Vagina (tissue), 2 donors: ENCODE measurements around the gene NTM. TPM values are rescaled to one million over a fixed set of nuclear protein-coding genes. Genes with fewer than 3 reads are reported as not detected.

Experiments used
- DNase-seq, 2 donors: peaks; one replicate each; pipeline ENCODE4 v3.0.0-alpha.2; 2017; ENCODE audit errors: extremely low spot score in 2 of 2
- H3K27ac ChIP-seq: fragments of 200-600 bp; sonication (generic); one replicate; pipeline ENCODE4 v1.5.1; 2019
- H3K27me3 ChIP-seq: fragments of 200-600 bp; sonication (generic); one replicate; pipeline ENCODE4 v1.5.1; 2019
- H3K36me3 ChIP-seq, 2 donors: fragments of 200-600 bp; sonication (generic); one replicate each; pipeline ENCODE4 v1.5.1; 2017 to 2019
- H3K4me1 ChIP-seq: fragments of 200-600 bp; sonication (generic); one replicate; pipeline ENCODE4 v1.5.1; 2019
- H3K4me3 ChIP-seq, 2 donors: fragments of 200-600 bp; sonication (generic); 1 replicate in 1 of 2; 2 replicates in 1 of 2; pipeline ENCODE4 v1.5.1; 2016 to 2019
- H3K9me3 ChIP-seq: fragments of 200-600 bp; sonication (generic); one replicate; pipeline ENCODE4 v1.5.1; 2019
- POLR2A ChIP-seq, 2 donors: fragments of 450-650 bp; IDR thresholded peaks; one replicate each; pipeline ENCODE4 v1.6.1; 2017; ENCODE audit warnings: antibody characterized with exemption in 2 of 2, mild to moderate bottlenecking in 2 of 2, moderate library complexity in 2 of 2
- POLR2AphosphoS5 ChIP-seq, 2 donors: sonication (generic); formaldehyde crosslinking; IDR thresholded peaks; one replicate each; pipeline ENCODE4 v1.9.0; 2017; ENCODE audit warnings: antibody characterized with exemption in 2 of 2, mild to moderate bottlenecking in 2 of 2, low read depth in 1 of 2; ENCODE audit not compliant: insufficient read depth in 1 of 2
- intact Hi-C: fragments of 100-400 bp; cut with DNase I; formaldehyde crosslinking; loops from one replicate; pipeline ENCODE4 v1.15.1; 2023
- total RNA-seq: library from RNA; depleted of rRNA; stranded (reverse); fragments of >200 nt; gene quantifications from one replicate; pipeline ENCODE4 v1.2.3, GENCODE V29; 2016
- TF ChIP-seq, protein P1 (sequence below), 3 experiments: fragments of 450-650 bp in 2 of 3; fragments of 200-600 bp in 1 of 3; sonication (generic) in 1 of 3; IDR thresholded peaks; one replicate each; pipeline ENCODE4 v1.5.1; 2017 to 2019; ENCODE audit warnings: antibody characterized with exemption in 3 of 3, mild to moderate bottlenecking in 2 of 3, moderate library complexity in 2 of 3

NTM gene
- total RNA-seq, 1 donor from 2014 or later, result 4.2 TPM

DNA sequence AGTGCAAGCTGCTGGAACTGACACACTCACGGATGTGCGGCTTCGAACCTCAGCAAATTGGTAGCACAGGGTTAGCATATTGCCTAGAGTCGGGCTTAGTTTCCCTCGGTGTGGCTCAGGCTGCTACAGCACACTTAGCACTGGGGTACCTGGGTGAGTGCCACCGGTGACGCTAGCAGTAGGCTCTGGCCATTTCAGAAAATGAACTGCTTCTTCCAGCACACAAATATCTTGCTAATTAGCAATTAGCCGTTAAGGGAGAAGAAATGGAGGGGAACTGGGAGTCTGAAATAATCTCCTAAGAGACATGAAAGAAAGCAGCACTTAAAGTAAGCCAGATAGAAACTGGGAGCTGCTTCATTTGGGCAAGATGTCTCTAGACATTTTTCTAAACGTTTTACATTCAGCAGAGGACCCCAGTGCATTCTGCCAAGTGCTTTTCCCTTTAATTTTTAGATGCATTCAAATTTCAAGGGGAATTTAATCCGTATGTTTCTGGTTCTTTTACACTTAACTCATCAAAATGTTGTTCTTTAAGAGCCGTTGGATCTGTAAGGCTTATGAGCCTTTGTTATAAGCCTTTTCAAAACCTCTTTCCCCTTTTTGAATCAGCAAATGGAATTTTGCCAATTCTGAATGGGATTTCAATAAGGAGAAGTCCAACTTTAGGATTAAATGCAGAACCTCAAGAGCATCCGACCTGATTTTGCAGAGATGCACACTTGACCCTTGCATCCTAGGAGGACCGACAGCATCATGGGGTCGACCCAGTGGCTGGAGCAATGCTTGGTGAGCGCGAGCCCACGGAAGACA lies 708.1 kb downstream of the NTM start:
- Histone ChIP-seq H3K4me1 (no peaks in the 10 kb centered on the region), H3K36me3 (no peaks in the 10 kb centered on the region), H3K9me3 (no peaks in the 10 kb centered on the region), H3K27ac (no peak overlapping the region), H3K4me3 (no peak overlapping the region), H3K27me3 (no peaks in the 10 kb centered on the region)
- TF ChIP-seq POLR2AphosphoS5 (IDR thresholded peaks at IDR 0.05; ENCODE audit: insufficient read depth in 1 of 2, low read depth in 1 of 2), result no peak
- no peak for TF ChIP-seq POLR2A (IDR thresholded peaks at IDR 0.05)
- TF ChIP-seq, protein P1, sequence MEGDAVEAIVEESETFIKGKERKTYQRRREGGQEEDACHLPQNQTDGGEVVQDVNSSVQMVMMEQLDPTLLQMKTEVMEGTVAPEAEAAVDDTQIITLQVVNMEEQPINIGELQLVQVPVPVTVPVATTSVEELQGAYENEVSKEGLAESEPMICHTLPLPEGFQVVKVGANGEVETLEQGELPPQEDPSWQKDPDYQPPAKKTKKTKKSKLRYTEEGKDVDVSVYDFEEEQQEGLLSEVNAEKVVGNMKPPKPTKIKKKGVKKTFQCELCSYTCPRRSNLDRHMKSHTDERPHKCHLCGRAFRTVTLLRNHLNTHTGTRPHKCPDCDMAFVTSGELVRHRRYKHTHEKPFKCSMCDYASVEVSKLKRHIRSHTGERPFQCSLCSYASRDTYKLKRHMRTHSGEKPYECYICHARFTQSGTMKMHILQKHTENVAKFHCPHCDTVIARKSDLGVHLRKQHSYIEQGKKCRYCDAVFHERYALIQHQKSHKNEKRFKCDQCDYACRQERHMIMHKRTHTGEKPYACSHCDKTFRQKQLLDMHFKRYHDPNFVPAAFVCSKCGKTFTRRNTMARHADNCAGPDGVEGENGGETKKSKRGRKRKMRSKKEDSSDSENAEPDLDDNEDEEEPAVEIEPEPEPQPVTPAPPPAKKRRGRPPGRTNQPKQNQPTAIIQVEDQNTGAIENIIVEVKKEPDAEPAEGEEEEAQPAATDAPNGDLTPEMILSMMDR (IDR thresholded peaks at IDR 0.05), result no peak
- no peak for DNase-seq
- intact Hi-C loops, result no loop called here

DNA sequence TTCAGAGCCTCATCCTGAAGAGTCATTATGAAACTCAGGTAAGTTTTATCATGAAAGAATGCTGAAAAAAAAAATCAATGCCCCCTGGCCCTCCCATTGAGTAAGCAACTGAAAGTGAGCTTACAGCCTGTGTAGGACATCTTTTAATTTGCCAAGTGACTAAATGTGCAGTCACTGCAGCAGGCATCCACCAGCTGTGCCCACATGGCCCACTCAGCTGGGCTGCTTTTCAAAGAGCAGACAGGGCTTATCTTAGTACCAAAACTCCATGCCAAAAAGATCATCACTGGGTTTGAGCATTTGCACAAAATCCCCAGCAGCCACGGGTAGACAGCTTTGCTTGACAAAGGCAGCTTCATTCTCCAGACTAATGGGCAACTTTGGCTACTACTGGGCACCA lies 709.7 kb downstream of the NTM start:
- Histone ChIP-seq H3K36me3 (no peaks in the 10 kb centered on the region), H3K4me1 (no peaks in the 10 kb centered on the region), H3K4me3 (no peak overlapping the region), H3K9me3 (peaks cover 6% of the 10 kb centered on the region), H3K27ac (no peak overlapping the region), H3K27me3 (no peaks in the 10 kb centered on the region)
- DNase-seq, result no peak
- intact Hi-C loops, result no loop called here
- TF ChIP-seq, protein P1 (IDR thresholded peaks at IDR 0.05), result no peak
- no peak for TF ChIP-seq POLR2A (IDR thresholded peaks at IDR 0.05)

DNA sequence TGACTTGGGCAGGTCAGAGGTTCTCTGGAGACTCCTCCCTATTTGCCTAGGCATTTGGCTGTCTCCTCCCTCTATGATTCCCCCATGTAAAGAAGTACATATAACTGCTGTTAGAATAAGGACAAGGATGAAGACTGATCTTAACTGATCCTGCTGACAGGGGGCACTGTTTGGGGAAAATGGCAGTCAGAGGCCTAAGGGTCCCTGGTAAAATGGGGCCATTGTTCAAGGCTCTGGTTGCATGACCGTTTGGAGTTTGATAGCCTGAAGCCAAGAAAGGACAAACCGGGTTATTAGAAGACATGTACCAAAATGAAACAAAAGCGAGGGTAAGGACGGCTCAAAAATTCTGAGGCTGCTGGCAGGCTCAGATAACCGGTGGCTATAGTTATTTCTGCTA lies 712.2 kb downstream of the NTM start:
- H3K27ac ChIP-seq, result no peak overlapping the region
- DNase-seq, result no peak
- H3K4me1 ChIP-seq, result no peaks in the 10 kb centered on the region
- H3K36me3 ChIP-seq, result no peaks in the 10 kb centered on the region
- intact Hi-C loops, result no loop called here
- no peak for TF ChIP-seq POLR2AphosphoS5 (IDR thresholded peaks at IDR 0.05; ENCODE audit: insufficient read depth in 1 of 2, low read depth in 1 of 2)
- TF ChIP-seq, protein P1 (IDR thresholded peaks at IDR 0.05), result no peak
- no peak for TF ChIP-seq POLR2A (IDR thresholded peaks at IDR 0.05)
- H3K9me3 ChIP-seq, result peaks cover 10% of the 10 kb centered on the region
- no peak overlapping the region for H3K4me3 ChIP-seq
- no peaks in the 10 kb centered on the region for H3K27me3 ChIP-seq

DNA sequence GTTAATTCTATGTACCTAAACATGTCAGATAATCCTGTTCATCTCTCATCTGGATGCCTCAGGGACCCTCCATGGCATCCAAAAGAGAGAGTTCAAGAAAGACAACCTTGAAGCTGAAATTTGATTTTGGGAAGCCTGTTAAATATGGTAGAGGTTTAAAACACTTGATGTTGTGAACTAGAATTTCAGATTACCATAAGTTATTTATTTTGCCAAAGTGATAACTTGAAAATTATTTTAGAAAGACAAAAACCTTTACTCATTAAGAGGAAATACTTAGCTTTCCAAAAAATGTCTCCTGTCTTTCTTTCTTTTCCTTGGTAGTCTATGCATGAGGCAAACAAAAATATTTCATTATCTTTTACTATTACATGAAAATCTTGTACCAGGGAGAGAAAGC lies 714.0 kb downstream of the NTM start:
- Histone ChIP-seq H3K27ac (no peak overlapping the region), H3K4me1 (no peaks in the 10 kb centered on the region), H3K9me3 (peaks cover 10% of the 10 kb centered on the region), H3K4me3 (no peak overlapping the region), H3K36me3 (no peaks in the 10 kb centered on the region), H3K27me3 (no peaks in the 10 kb centered on the region)
- intact Hi-C loops, result no loop called here
- DNase-seq, result no peak
- no peak for TF ChIP-seq POLR2AphosphoS5 (IDR thresholded peaks at IDR 0.05; ENCODE audit: insufficient read depth in 1 of 2, low read depth in 1 of 2)
- TF ChIP-seq, protein P1 (IDR thresholded peaks at IDR 0.05), result no peak

DNA sequence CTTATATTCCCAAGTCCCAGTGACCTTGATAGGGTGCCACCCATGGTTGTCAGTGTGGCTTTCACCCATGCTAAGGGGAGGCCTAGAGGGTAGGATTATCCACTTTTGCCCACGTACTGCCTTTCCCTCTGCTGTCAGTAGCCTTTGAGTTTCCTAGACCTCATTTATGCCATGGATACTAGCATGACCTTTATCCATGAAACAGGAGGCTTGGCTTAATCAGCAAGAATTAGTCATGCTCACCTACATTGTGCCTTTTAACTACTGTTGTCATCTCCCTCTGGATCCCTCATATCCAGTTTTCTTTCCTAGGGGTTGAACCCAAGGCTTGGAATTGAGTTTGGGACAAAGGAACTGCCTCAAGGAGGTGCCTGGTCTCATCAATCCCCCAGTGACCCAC lies 716.7 kb downstream of the NTM start:
- TF ChIP-seq POLR2A (IDR thresholded peaks at IDR 0.05) (no peak), POLR2AphosphoS5 (IDR thresholded peaks at IDR 0.05; ENCODE audit: insufficient read depth in 1 of 2, low read depth in 1 of 2) (no peak)
- TF ChIP-seq, protein P1 (IDR thresholded peaks at IDR 0.05), result no peak
- no peak for DNase-seq
- H3K36me3 ChIP-seq, result no peaks in the 10 kb centered on the region

More for the DNA sequence above, 716.7 kb downstream of the NTM start:
- Histone ChIP-seq H3K4me3 (no peak overlapping the region), H3K9me3 (peaks cover 10% of the 10 kb centered on the region), H3K4me1 (no peaks in the 10 kb centered on the region), H3K27ac (no peak overlapping the region), H3K27me3 (no peaks in the 10 kb centered on the region)
- intact Hi-C loops, result no loop called here
